Upper lobe of right lung (tissue), 1 donor: ENCODE measurements around the gene STXBP3. TPM values are rescaled to one million over a fixed set of nuclear protein-coding genes. Genes with fewer than 3 reads are reported as not detected.

Experiments
- ATAC-seq: fragments of 200-7000 bp; cut with Tn5 transposase; one replicate; pipeline ENCODE4 v1.9.1; 2020; ENCODE audit warnings: mild to moderate bottlenecking, moderate library complexity
- DNase-seq: peaks from one replicate; pipeline ENCODE4 v3.0.0-alpha.2; 2020
- H3K27ac ChIP-seq: fragments of 200-600 bp; one replicate; pipeline ENCODE4 v1.8.0; 2022
- H3K27me3 ChIP-seq: fragments of 200-600 bp; one replicate; pipeline ENCODE4 v1.8.0; 2022; ENCODE audit warnings: mild to moderate bottlenecking
- H3K36me3 ChIP-seq: fragments of 200-600 bp; one replicate; pipeline ENCODE4 v1.8.0; 2022
- H3K4me1 ChIP-seq: fragments of 200-600 bp; one replicate; pipeline ENCODE4 v1.8.0; 2022
- H3K4me3 ChIP-seq: fragments of 200-600 bp; one replicate; pipeline ENCODE4 v1.8.0; 2022; ENCODE audit warnings: mild to moderate bottlenecking
- H3K9me3 ChIP-seq: fragments of 200-600 bp; one replicate; pipeline ENCODE4 v1.8.0; 2022
- CTCF ChIP-seq: fragments of 200-600 bp; IDR thresholded peaks from one replicate; pipeline ENCODE4 v1.8.0; 2022; ENCODE audit warnings: antibody characterized with exemption
- intact Hi-C: fragments of 100-400 bp; cut with DNase I; formaldehyde crosslinking; loops from one replicate; pipeline ENCODE4 v1.11.0; 2022
- total RNA-seq: library from RNA; stranded (reverse); fragmentation: NEBNext Ultra II Directional; extraction: Animal tissue kit (Norgen Biotek cat#: 25700); gene quantifications from one replicate; pipeline ENCODE4 v1.2.1, GENCODE V29; 2021
- donor health status: DM: no; HTN: yes; CAD: no; lungs with severe emphysema.

STXBP3 gene
- total RNA-seq, 1 donor from 2014 or later: 54.1 TPM

- no peak overlapping the region for H3K4me3 ChIP-seq
- intact Hi-C loops: no loop called here
- no peaks in the 10 kb centered on the region for H3K27me3 ChIP-seq
- DNase-seq: no peak
- TF ChIP-seq CTCF: no peak
- no peak for ATAC-seq
- H3K36me3 ChIP-seq: no peaks in the 10 kb centered on the region
- no peaks in the 10 kb centered on the region for H3K4me1 ChIP-seq
- H3K27ac ChIP-seq: no peak overlapping the region
- H3K9me3 ChIP-seq: no peaks in the 10 kb centered on the region
These were observed 20.6 kb upstream of the STXBP3 start for GRCh38 chr1:108725906-108726305.

DNA sequence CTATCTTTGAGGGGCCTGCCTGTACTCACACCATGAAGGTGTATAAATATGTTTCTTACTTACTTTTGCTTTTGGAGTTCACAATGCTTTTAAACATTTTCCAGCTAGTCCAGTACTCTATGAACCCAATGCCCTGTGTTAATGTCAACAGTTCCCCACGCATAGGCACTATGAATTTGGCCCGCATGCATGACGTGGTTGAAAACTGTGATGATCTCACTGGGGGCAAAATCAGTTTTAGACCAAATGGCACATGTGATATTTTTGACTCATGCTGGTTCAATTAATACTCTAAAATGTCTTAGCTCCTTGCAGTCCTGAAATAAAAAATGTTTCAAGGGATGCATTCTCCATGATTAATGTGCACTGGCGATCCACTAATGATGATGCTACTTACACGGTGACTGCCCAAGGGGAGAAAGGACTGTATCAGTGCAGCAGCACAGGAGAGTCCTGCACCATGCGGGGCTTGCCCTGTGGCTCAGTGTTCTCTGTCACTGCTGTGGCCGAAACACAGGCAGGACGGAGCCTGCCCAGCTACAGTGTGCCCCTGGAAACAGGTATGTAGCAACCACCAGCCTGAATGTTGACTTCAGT is 18.0 kb upstream of the STXBP3 start:
- intact Hi-C loops: no loop called here
- no peaks in the 10 kb centered on the region for H3K4me1 ChIP-seq
- no peak overlapping the region for H3K4me3 ChIP-seq
- no peaks in the 10 kb centered on the region for H3K36me3 ChIP-seq
- no peaks in the 10 kb centered on the region for H3K27me3 ChIP-seq
- no peak for TF ChIP-seq CTCF
- DNase-seq: no peak
- H3K9me3 ChIP-seq: no peaks in the 10 kb centered on the region
- H3K27ac ChIP-seq: no peak overlapping the region
- ATAC-seq: no peak

DNA sequence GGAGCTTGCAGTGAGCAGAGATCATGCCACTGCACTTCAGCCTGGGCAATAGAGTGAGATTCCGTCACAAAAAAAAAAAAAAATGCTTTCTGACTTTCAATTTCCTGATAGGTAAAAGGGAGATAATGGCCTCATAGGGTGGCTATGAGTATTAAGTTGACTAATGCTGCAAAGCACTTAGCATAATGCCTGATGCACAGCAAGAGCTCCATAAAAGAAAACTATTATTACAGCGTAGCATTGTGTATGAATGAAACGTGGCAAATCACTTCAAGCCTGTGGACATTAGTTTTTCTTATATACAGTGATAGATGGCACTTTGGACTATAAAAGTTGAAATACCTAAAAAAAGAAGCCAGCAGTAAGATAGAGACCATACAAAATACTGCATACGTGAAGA is 17.0 kb upstream of the STXBP3 start:
- Histone ChIP-seq H3K9me3 (no peaks in the 10 kb centered on the region), H3K4me1 (no peaks in the 10 kb centered on the region), H3K36me3 (no peaks in the 10 kb centered on the region), H3K4me3 (no peak overlapping the region), H3K27me3 (no peaks in the 10 kb centered on the region), H3K27ac (no peak overlapping the region)
- ATAC-seq: no peak
- intact Hi-C loops: no loop called here
- TF ChIP-seq CTCF: no peak
- DNase-seq: no peak

DNA sequence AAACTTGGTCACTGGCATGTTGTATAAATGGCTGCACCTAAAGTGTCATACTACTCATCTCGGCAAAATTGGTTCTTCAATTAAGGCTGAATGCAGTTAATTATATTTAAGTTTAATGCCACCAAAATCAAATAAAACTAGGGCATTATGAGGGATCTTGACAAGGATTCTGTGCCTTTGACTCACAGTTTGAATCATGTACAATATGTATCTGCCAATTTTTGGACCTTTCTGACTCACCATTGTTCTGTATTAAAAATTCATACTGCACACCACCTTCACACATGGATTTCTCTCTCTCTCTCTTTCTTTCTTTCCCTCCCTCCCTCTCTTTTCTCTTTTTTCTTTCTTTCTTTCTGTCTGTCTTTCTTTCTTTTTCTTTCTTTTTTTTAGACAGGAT is 14.1 kb upstream of the STXBP3 start:
- intact Hi-C loops: no loop called here
- no peak for DNase-seq
- no peak for TF ChIP-seq CTCF
- Histone ChIP-seq H3K4me3 (no peak overlapping the region), H3K36me3 (no peaks in the 10 kb centered on the region), H3K27ac (no peak overlapping the region), H3K27me3 (no peaks in the 10 kb centered on the region), H3K9me3 (no peaks in the 10 kb centered on the region), H3K4me1 (no peaks in the 10 kb centered on the region)
- no peak for ATAC-seq

DNA sequence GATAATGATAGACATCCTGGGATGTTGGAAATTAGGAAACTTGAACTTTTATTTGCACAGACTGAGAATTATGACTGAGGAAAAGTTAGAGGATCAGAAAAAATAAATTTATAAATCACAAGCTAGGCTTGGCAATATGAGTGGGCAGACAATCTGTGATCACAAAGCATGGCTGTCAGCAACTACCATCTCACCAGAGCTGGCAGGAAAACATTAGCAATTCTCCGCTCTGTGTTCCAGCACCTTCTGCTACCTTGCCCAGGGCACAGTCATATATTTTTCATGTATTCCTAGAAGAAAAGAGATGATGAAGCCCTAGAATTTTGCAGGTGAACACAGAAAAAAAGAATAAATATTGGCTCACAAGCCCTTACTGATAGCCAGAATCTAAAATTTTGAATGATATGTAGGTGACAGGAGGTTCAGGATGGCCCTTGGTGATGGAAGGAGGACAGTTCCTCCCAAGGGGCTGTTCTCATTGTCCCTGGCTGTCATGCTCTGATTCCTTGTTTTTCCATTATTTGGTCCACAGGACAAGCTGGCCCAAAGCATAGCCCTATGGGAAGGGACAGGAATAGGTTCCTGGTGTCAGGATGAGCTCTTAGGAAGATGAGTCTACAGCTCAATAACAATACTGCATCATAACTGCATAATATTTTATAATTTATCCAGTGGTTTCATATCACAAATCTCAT is 12.2 kb upstream of the STXBP3 start:
- ATAC-seq: no peak
- Histone ChIP-seq H3K36me3 (no peaks in the 10 kb centered on the region), H3K4me1 (no peaks in the 10 kb centered on the region), H3K27me3 (no peaks in the 10 kb centered on the region), H3K27ac (no peak overlapping the region), H3K9me3 (no peaks in the 10 kb centered on the region), H3K4me3 (no peak overlapping the region)
- no peak for TF ChIP-seq CTCF
- intact Hi-C loops: no loop called here
- DNase-seq: no peak

- H3K4me3 ChIP-seq: no peak overlapping the region
These were observed 4.2 kb upstream of the STXBP3 start for GRCh38 chr1:108742253-108742652.

More at GRCh38 chr1:108742253-108742652, 4.2 kb upstream of the STXBP3 start:
- no peaks in the 10 kb centered on the region for H3K4me1 ChIP-seq
- H3K27me3 ChIP-seq: no peaks in the 10 kb centered on the region
- DNase-seq (no peak), ATAC-seq (no peak)
- intact Hi-C loops: no loop called here
- no peaks in the 10 kb centered on the region for H3K9me3 ChIP-seq
- TF ChIP-seq CTCF: no peak
- H3K36me3 ChIP-seq: no peaks in the 10 kb centered on the region
- H3K27ac ChIP-seq: no peak overlapping the region
